Esophagus squamous epithelium (tissue), 5 donors: ENCODE results near the gene CREB5. TPM values are rescaled to one million over a fixed set of nuclear protein-coding genes. Genes with fewer than 3 reads are reported as not detected.

Experiments used
- DNase-seq: peaks from one replicate; lab custom pipeline; 2025; lab: John Stamatoyannopoulos, UW
- H3K27ac ChIP-seq, 4 donors: fragments of 200-600 bp; sonication (generic); one replicate each; pipeline ENCODE4 v1.5.1; 2016 to 2019; ENCODE audit warnings: mild to moderate bottlenecking in 1 of 4
- H3K27me3 ChIP-seq, 4 donors: fragments of 200-600 bp; sonication (generic); 1 replicate in 3 of 4; 2 replicates in 1 of 4; pipeline versions ENCODE4 v1.5.1 to v1.6.0; 2017 to 2021; ENCODE audit warnings: antibody characterized with exemption in 1 of 4
- H3K36me3 ChIP-seq, 3 donors: fragments of 200-600 bp; sonication (generic); one replicate each; pipeline ENCODE4 v1.5.1; 2016 to 2019
- H3K4me1 ChIP-seq, 3 donors: fragments of 200-600 bp; sonication (generic); one replicate each; pipeline ENCODE4 v1.5.1; 2017 to 2019
- H3K4me3 ChIP-seq, 4 donors: fragments of 200-600 bp; sonication (generic); 1 replicate in 3 of 4; 2 replicates in 1 of 4; pipeline ENCODE4 v1.5.1; 2016 to 2019; ENCODE audit warnings: mild to moderate bottlenecking in 2 of 4, moderate library complexity in 1 of 4
- H3K9me3 ChIP-seq, 3 donors: fragments of 200-600 bp; sonication (generic); one replicate each; pipeline ENCODE4 v1.5.1; 2016 to 2019
- CTCF ChIP-seq, 6 experiments: fragments of 450-650 bp in 4 of 6; fragments of 200-600 bp in 2 of 6; sonication (generic) in 2 of 6; IDR thresholded peaks; one replicate each; pipeline ENCODE4 v1.5.1; 2016 to 2019; ENCODE audit warnings: antibody characterized with exemption in 6 of 6, mild to moderate bottlenecking in 4 of 6, moderate library complexity in 4 of 6
- POLR2A ChIP-seq, 4 donors: fragments of 450-650 bp; IDR thresholded peaks; one replicate each; pipeline ENCODE4 v1.6.1; 2017; ENCODE audit warnings: antibody characterized with exemption in 4 of 4, mild to moderate bottlenecking in 4 of 4, moderate library complexity in 3 of 4
- WGBS, 2 donors: methylation state at CpG; one replicate each; pipeline ENCODE4 v1.1.5; 2018; 5-methylcytosine and 5-hydroxymethylcytosine counted together
- intact Hi-C: fragments of 100-400 bp; cut with DNase I; formaldehyde crosslinking; loops from one replicate; pipeline ENCODE4 v1.15.0; 2022
- total RNA-seq, 4 donors: library from RNA; depleted of rRNA; stranded (reverse); fragments of >200 nt; gene quantifications; one replicate each; pipeline ENCODE4 v1.1.0, GENCODE V29; 2016
- donor health status: DM: yes; HTN: yes; CAD: no.

Gene CREB5
- total RNA-seq, 4 donors from 2014 or later = 0.30 to 5.0 (median 2.2) TPM

- Histone ChIP-seq H3K27me3 (no peaks in the 10 kb centered on the region), H3K9me3 (no peaks in the 10 kb centered on the region), H3K4me3 (no peak overlapping the region), H3K4me1 (peaks cover 0 to 26% (median 4%) of the 10 kb centered on the region in 3 donors), H3K27ac (no peak overlapping the region), H3K36me3 (no peaks in the 10 kb centered on the region)
- intact Hi-C loops = loop anchor here (10.0 kb wide), 2 partner anchors 239 to 329 kb away; no protein-coding TSS in a partner anchor
- peak in 2 of 6 experiments; percentile 12 to 53 for TF ChIP-seq CTCF (IDR thresholded peaks at IDR 0.05)
- TF ChIP-seq POLR2A (IDR thresholded peaks at IDR 0.05) = no peak
- no peak for DNase-seq
- 33 to 34% methylated on average over 5 of the region's 5 CpGs for WGBS, 2 donors
Measured at GRCh38 chr7:28623863-28624262, 211.5 kb downstream of the CREB5 start.

GRCh38 chr7:28625432-28625831 is 213.1 kb downstream of the CREB5 start:
- Histone ChIP-seq H3K4me3 (no peak overlapping the region), H3K27ac (peak overlapping the region in 1 of 4 donors; percentile 59), H3K9me3 (no peaks in the 10 kb centered on the region), H3K27me3 (no peaks in the 10 kb centered on the region), H3K36me3 (no peaks in the 10 kb centered on the region), H3K4me1 (peaks cover 0 to 30% (median 4%) of the 10 kb centered on the region in 3 donors)
- DNase-seq = no peak
- TF ChIP-seq POLR2A (IDR thresholded peaks at IDR 0.05) (no peak), CTCF (IDR thresholded peaks at IDR 0.05) (no peak)
- intact Hi-C loops = loop anchor here (10.0 kb wide), 2 partner anchors 241 to 331 kb away; no protein-coding TSS in a partner anchor
- 49 to 61% methylated on average over 2 of the region's 2 CpGs for WGBS, 2 donors

GRCh38 chr7:28626221-28626620 is 213.9 kb downstream of the CREB5 start:
- H3K4me3 ChIP-seq = no peak overlapping the region
- H3K36me3 ChIP-seq = no peaks in the 10 kb centered on the region
- no peaks in the 10 kb centered on the region for H3K9me3 ChIP-seq
- H3K27me3 ChIP-seq = peaks cover 0 to 3% (median 0%) of the 10 kb centered on the region in 4 donors
- intact Hi-C loops = loop anchor here (10.0 kb wide), 2 partner anchors 241 to 331 kb away; no protein-coding TSS in a partner anchor
- H3K27ac ChIP-seq = peak overlapping the region in 2 of 4 donors; percentile 27 to 61
- peaks cover 0 to 30% (median 4%) of the 10 kb centered on the region in 3 donors for H3K4me1 ChIP-seq
- no peak for DNase-seq
- WGBS, 2 donors = 63 to 67% methylated on average over 1 of the region's 1 CpG
- TF ChIP-seq POLR2A (IDR thresholded peaks at IDR 0.05) (no peak), CTCF (IDR thresholded peaks at IDR 0.05) (no peak)

GRCh38 chr7:28626624-28627262 is 214.4 kb downstream of the CREB5 start:
- H3K4me3 ChIP-seq = no peak overlapping the region
- WGBS, 2 donors = 21 to 22% methylated on average over 8 of the region's 8 CpGs
- H3K27ac ChIP-seq = peak overlapping the region in 3 of 4 donors; percentile 45 to 61 (median 61)
- peaks cover 0 to 30% (median 4%) of the 10 kb centered on the region in 3 donors for H3K4me1 ChIP-seq
- DNase-seq = no peak
- H3K9me3 ChIP-seq = no peaks in the 10 kb centered on the region
- TF ChIP-seq POLR2A (IDR thresholded peaks at IDR 0.05) (no peak), CTCF (IDR thresholded peaks at IDR 0.05) (peak; percentile 20 to 74 (median 64))
- peaks cover 0 to 8% (median 0%) of the 10 kb centered on the region in 4 donors for H3K27me3 ChIP-seq
- intact Hi-C loops = loop anchor here (10.0 kb wide), 2 partner anchors 242 to 332 kb away; no protein-coding TSS in a partner anchor
- no peaks in the 10 kb centered on the region for H3K36me3 ChIP-seq

- Histone ChIP-seq H3K9me3 (no peaks in the 10 kb centered on the region), H3K4me3 (no peak overlapping the region), H3K27me3 (peaks cover 0 to 13% (median 0%) of the 10 kb centered on the region in 4 donors), H3K27ac (peak overlapping the region in 3 of 4 donors; percentile 45 to 61 (median 61)), H3K36me3 (no peaks in the 10 kb centered on the region), H3K4me1 (peaks cover 0 to 30% (median 4%) of the 10 kb centered on the region in 3 donors)
- intact Hi-C loops = loop anchor here (10.0 kb wide), 2 partner anchors 242 to 332 kb away; no protein-coding TSS in a partner anchor
- 54 to 66% methylated on average over 5 of the region's 5 CpGs for WGBS, 2 donors
- TF ChIP-seq CTCF (IDR thresholded peaks at IDR 0.05) (no peak), POLR2A (IDR thresholded peaks at IDR 0.05) (no peak)
- no peak for DNase-seq
Measured at GRCh38 chr7:28627263-28627653, 214.9 kb downstream of the CREB5 start.
